NCI-H1930 (cell line): ENCODE results near the gene MOV10L1.

Experiments
- DNase-seq, 2 experiments: peaks; one replicate each; lab custom pipeline; 2025; lab: John Stamatoyannopoulos, UW

MOV10L1 gene

GRCh38 chr22:50058906-50059880, 30.6 kb upstream of the MOV10L1 start:
- DNase-seq, result no peak

DNA sequence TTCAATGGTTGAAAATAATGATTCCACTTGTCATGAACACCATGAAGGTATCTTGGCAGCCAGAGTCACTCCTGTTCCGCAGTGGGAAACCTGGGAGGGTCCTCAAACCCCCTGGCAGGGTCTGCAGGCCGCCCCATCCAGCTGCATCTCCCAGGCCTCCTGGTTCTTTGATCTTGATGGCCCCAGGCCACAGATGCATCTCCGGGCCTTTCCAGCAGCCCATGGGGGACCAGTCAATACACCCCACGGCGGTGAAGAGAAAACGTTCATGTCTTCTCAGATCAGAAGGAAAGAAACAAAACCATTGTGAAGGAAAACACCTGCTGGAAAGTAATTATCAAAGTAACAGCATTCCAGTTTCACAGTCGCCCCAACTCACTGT, 29.9 kb upstream of the MOV10L1 start:
- DNase-seq, result no peak

DNA sequence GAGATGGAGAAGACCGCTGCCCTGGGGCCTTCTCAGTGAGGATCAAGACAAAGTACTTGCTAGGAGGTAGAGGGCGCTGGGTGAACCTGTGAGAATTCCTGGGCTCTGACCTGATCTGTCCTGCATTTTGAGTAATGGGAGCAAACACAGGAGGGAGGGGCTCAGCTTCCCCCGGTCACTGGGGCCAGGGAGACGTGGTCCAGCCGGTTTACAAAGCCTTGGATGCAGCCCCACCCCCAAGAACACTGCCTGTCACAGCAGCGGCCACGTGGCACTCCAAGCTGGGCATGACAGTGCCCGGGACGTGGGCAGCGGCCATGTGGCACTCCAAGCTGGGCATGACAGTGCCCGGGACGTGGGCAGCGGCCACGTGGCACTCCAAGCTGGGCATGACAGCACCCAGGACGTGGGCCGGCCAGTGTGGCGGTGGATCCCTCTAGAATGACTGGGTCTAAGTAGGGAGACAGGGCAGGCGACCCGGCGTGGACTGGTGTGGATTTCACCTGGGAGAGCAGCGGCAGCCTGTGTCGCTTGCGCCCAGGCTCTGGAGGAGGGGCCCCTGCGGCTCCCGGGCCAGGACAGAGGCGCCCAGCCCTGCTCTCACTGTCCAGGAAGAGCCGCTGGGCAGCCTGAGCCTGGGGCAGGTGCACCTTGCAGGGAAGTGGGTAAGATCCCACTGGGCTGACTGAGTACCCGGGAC, 29.2 kb upstream of the MOV10L1 start:
- DNase-seq, result no peak

DNA sequence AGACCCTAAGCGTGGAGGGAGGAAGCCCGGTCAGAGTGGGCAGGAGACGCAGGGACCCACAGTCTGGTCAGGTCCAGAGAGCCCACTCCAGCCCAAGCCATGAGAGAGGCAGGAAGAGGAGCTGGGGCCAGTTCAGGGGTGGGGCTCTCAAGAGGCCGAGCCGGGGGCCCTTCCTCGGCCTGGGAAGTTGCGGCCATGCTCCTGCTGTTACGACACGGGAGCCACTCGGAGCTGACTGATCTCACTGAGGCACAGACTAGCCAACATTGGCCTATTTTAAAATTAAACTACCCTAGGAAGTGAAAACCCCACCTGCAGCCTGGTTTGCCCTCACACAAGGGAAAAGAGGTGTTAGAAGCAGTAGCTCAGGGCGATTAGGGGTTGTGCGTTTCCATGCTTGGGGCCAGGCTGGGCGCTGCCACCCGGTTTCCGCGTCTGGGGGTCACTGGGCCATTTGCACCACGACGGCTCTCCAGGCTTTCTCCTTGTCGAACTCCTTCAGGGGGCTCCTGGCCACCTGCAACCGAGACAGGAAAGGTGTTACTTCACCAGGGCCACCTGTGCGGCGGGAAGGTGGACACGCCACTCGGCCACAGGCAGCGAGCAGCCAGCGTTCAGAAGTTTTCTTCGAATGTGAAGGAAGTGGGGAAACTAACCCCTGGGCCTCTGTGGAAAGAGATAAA, 28.5 kb upstream of the MOV10L1 start:
- no peak for DNase-seq

DNA sequence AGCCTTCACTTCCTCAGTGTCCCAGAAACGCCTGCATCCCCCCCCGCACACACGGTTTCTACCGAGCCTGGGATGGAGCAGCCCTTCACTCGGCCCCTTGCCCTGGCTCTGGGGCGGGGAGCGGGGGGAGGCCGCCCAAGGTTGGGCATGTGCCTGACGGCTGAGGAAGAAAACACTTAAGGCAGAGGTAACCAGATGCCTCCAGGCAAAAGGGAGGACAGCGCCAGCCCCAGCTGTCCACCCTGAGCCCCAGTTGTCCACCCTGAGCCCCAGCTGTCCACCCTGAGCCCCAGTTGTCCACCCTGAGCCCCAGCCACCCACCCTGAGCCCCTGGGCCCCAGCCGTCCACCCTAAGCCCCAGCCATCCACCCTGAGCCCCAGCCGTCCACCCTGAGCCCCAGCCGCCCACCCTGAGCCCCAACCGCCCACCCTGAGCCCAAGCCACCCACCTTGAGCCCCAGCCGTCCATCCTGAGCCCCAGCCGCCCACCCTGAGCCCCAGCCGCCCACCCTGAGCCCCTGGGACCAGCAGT, 27.9 kb upstream of the MOV10L1 start:
- DNase-seq, result no peak

GRCh38 chr22:50062509-50063135, 27.2 kb upstream of the MOV10L1 start:
- no peak for DNase-seq

DNA sequence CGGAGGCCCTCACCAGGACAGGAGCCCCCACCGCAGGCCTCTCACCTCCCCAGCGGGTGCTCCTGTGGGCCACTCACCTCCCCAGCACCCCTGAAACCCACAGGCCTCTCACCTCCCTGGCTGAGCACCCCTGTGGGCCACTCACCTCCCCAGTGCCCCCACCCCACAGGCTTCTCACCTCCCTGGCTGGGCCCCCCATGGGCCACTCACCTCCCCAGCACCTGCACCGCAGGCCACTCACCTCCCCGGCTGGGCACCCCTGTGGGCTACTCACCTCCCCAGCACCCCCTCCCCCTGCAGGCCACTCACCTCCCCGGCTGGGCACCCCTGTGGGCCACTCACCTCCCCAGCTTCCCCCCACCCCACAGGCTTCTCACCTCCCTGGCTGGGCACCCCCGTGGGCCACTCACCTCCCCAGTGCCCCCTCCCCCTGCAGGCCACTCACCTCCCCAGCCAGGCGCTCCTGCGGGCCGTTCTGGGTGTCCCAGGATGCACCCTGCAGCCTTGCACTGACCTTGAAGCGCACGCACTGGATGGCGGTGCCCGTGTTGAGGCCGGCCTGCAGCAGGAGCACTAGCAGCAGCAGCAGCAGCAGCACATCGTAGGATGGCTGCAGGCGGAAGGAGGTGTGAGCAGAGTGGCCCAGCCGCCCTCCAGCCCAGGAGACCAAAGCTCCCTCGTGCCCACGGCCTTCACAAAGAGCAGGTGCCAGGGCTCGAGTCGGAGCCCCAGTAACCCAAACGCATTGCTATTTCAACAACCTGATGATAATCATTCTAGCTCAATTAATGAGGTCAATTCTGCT, 26.0 kb upstream of the MOV10L1 start:
- DNase-seq, result no peak

DNA sequence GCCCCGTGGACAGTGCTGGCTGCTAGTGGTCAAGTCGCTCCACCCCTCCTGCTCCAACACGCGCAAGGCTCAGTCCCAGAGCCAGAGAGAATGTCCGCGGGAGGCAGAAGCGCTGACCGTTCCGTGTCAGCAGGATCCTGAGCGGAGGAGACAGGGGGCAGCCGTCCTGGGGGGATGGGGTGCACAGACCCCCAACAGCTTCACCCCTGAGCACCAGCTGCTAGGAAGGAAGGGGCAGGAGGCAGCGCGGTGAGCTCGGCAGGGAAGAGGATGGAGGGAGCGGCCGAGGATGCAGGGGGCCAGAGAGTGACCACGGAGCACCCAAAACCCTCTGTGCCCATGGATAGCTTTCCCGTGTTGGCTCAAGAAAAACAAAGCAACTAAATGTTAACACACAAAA, 25.4 kb upstream of the MOV10L1 start:
- DNase-seq, result no peak

DNA sequence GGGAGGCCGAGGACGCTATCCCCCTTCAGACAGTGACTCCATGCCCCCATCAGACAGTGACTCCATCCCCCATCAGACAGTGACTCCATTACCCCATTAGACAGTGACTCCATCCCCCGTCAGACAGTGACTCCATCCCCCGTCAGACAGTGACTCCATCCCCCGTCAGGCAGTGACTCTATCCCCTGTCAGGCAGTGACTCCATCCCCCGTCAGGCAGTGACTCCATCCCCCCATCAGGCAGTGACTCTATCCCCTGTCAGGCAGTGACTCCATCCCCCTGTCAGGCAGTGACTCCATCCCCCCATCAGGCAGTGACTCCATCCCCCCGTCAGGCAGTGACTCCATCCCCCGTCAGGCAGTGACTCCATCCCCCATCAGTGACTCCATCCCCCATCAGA, 22.6 kb upstream of the MOV10L1 start:
- no peak for DNase-seq

DNA sequence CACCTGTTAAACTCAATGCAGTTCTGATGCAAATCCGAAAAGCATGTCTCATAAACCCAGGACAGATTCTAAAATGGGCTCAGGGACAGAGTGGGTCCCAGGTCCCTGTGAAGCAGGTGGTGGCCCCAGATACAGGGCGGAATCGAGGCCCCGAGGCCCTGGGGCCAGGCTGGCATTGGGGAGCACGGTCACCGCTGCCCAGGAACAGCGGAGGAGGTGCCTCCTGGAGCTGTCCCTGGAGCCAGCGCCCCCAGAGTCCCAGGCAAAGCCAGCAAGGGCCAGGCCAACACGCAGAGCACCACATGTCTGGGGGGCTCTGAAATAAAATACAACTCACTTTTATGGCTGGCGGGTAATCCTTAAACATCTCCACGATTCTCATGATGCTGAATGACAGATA, 21.7 kb upstream of the MOV10L1 start:
- no peak for DNase-seq

DNA sequence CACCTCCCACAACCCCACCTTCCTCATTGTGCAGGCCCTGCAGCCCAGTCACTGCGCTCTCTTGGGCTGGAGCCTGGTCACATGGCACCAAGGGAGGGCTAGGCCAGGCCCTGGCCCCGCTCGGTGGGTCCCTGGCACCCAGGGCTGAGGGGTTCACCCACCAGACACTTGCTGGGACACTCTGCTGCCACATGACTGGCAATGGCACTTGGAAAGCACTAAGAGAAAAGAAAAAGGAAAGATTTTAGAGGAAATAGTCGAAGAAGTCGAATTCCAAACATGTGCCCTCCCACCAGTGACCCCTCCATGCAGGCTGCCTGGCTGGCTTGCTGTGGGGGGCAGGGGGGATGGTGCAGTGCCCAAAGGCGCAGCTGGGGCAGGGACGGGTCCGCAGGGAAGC, 19.4 kb upstream of the MOV10L1 start:
- DNase-seq, result no peak

DNA sequence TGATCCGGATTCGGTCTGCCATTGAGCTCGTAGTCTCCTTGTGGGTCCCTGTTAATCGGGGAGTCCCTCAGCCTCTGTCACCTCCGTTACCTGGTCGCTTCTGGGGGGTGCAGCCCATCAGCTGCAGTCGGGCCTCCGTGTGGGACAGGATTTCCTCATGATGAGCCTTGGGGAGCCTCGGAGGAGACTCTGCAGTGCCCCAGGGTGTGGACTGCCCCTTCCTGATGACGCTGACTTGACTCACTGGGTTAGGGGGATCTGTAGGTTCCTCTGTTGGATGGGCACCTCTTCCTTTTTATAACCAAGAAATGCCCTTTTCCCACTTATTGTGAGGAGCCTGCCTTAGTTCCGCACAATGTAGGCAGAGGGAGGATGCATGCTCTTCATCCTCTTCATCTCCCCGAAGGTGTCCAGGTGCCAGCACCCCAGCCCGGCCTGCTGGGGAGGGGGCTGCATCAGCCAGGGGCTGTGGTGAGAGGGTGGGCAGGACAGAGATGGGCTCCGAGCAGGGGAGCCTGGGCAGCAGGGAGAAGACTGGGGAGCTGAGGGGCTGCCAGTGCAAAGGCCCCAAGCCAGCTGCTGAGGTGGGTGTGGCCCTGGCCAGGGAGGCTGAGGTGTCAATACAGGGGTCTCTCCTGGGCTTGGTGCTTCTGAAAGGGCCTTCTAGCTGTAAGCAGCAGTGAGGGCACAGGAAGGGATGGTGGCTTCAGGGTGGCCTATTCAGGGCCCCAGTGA, 18.2 kb upstream of the MOV10L1 start:
- no peak for DNase-seq

DNA sequence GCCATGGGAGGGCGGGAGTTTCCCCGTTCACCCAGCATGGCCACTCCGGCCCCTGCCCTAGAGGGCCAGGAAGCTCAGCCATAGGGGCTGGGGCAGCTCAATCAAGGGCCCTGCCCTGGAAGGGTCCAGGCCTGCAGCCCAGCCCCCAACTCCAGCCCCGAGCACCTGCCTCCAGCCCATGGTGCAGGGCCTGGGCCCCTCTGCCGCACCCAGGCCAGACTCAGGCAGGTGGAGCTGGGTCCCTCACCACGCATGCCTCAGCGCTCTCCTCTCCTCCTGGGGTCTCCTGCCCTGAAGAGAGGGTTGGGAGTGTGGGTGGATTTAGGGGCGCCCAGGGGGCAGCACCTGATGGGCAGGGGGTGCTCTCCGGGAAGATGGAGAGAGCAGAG, 17.6 kb upstream of the MOV10L1 start:
- DNase-seq, result no peak

- DNase-seq, result no peak
These were observed 16.9 kb upstream of the MOV10L1 start for GRCh38 chr22:50072714-50073538.

DNA sequence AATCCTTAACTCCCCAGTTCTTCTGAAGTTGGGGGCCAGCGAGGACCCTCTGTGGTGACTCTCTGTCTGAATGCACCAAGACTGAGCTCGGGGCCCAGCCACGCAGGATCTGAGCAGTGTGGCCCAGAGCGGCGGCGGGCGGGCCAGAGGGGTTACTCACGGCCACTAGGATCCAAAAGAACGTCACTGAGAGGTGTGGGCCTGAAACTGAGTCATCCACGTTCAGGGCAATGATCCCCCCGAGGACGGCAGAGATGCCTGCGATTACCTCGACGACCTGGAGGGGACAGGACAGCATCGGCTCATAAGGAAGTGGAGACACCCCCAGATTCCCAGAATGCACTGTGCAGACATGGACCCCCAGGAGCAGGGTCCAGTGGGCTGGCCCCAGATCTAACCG, 15.8 kb upstream of the MOV10L1 start:
- DNase-seq, result no peak

DNA sequence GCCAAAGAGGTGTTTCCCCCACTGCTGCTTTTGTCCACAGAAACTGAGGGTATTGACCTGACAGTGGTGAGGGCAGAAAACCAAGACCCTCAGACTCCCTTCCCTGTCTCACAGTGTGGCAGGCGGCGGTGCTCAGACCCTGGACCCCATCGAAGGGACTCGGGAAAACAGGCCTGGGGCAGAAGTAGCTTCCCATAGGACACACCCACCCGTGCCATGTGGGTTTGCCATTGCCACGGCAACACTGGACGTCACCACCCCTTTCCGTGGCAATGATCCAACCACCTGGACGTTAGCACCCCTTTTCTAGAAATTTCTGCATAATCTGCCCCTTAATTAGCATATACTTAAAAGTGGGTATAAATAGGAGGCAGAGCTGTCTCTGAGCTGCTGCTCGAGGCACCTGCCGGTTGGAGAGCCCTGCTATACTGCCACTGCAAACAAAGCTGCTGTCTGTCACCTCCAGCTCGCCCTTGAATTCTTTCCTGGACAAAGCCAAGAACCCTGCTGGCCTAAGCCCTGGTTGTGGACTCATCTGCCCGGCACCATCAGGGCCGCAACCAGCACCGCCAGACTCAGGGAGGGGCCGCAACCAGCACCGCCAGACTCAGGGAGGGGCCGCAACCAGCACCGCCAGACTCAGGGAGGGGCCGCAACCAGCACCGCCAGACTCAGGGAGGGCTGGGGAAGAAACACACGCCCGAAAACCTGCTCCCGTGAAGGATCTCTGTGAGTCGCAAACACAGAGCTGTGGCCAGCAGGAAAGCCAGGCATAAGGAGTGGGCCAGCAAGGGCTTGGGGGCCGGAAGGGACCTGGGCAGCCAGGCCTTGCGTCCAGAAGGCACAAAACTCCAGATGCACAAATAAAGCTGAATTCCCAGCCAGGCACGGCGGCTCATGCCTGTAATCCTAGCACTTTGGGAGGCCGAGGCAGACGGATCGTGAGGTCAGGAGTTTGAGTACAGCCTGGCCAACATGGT, 15.0 kb upstream of the MOV10L1 start:
- DNase-seq, result no peak

DNA sequence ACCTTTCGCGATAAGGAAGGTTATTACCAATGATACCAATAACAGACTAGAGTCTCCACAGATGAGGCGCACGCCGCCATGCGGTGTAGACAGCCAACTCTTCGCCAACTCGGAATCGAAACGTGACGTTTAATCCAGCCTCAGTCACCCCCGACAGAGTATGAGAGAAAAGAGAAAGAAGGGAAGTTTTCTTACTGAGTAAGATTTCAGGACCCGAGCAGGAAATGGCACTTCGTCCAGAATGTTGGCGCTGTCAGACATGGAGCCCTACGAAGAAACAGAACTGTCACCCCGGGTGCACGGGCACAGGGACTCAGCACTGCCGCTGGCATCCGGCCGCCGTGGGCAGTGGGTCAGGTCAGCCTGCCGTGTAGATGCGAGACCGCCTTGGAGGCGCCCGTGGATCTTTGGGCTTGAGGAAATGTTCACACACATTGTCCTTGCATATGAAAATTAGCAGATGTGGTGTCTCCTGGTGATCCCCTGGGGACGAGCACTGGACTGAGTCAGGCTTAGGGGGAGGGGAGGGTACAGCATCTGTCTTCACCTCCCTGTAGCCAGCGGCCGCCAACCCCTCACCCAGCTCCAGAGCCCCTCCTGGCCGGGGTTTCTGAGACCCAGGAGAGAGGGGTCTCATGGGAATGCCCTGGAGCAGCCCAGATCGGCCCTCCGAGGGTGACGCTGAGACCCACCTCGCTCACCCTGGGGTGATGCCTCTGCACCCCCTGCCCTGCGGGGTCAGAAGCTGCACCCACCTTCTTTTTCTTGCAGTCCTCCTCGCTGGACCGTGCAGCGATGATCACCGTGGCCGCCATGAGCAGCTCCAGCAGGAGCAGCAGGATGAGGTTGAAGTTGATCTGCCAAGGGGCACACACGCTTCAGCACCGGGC, 12.9 kb upstream of the MOV10L1 start:
- DNase-seq, result no peak
